Tibial nerve (tissue), 4 donors: ENCODE data around the gene SLIT2.

Experiments
- EP300 ChIP-seq, 2 donors: sonication (generic); formaldehyde crosslinking; IDR thresholded peaks; one replicate each; pipeline ENCODE4 v1.6.1; 2017; ENCODE audit warnings: antibody characterized with exemption in 2 of 2, mild to moderate bottlenecking in 1 of 2
- POLR2A ChIP-seq, 2 donors: fragments of 450-650 bp; IDR thresholded peaks; one replicate each; pipeline ENCODE4 v1.6.1; 2017; ENCODE audit warnings: antibody characterized with exemption in 2 of 2, mild to moderate bottlenecking in 2 of 2, moderate library complexity in 2 of 2
- TF ChIP-seq, protein P1 (sequence below), 5 experiments: fragments of 200-600 bp in 3 of 5; fragments of 450-650 bp in 2 of 5; sonication (generic) in 3 of 5; IDR thresholded peaks; one replicate each; pipeline ENCODE4 v1.5.1; 2016 to 2019; ENCODE audit warnings: antibody characterized with exemption in 5 of 5, mild to moderate bottlenecking in 3 of 5, moderate library complexity in 2 of 5

DNA sequence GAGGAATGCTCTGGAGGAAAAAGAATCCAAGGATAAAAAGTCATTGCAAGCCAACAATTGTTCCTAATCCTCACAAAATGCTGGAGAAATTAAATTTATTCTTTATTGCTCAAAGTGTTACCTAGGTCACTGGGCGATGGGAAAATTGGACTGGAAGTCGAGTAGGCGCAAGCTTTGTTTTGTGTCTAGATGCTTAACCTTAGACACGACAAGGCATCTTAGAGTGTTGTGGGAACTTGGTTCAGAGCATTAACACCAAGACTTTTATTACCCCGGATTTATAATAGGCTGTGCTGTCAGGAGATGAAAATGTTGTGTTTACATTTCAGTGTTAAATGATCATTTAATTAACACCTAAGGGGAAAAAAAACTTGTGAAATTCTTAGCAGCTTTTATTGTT is 25.1 kb downstream of the SLIT2 start:
- TF ChIP-seq, protein P1, sequence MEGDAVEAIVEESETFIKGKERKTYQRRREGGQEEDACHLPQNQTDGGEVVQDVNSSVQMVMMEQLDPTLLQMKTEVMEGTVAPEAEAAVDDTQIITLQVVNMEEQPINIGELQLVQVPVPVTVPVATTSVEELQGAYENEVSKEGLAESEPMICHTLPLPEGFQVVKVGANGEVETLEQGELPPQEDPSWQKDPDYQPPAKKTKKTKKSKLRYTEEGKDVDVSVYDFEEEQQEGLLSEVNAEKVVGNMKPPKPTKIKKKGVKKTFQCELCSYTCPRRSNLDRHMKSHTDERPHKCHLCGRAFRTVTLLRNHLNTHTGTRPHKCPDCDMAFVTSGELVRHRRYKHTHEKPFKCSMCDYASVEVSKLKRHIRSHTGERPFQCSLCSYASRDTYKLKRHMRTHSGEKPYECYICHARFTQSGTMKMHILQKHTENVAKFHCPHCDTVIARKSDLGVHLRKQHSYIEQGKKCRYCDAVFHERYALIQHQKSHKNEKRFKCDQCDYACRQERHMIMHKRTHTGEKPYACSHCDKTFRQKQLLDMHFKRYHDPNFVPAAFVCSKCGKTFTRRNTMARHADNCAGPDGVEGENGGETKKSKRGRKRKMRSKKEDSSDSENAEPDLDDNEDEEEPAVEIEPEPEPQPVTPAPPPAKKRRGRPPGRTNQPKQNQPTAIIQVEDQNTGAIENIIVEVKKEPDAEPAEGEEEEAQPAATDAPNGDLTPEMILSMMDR (IDR thresholded peaks at IDR 0.05): no peak
- TF ChIP-seq POLR2A (IDR thresholded peaks at IDR 0.05) (no peak), EP300 (IDR thresholded peaks at IDR 0.05) (no peak)
